ENCODE results near the gene GCSH.

Gene GCSH

DNA sequence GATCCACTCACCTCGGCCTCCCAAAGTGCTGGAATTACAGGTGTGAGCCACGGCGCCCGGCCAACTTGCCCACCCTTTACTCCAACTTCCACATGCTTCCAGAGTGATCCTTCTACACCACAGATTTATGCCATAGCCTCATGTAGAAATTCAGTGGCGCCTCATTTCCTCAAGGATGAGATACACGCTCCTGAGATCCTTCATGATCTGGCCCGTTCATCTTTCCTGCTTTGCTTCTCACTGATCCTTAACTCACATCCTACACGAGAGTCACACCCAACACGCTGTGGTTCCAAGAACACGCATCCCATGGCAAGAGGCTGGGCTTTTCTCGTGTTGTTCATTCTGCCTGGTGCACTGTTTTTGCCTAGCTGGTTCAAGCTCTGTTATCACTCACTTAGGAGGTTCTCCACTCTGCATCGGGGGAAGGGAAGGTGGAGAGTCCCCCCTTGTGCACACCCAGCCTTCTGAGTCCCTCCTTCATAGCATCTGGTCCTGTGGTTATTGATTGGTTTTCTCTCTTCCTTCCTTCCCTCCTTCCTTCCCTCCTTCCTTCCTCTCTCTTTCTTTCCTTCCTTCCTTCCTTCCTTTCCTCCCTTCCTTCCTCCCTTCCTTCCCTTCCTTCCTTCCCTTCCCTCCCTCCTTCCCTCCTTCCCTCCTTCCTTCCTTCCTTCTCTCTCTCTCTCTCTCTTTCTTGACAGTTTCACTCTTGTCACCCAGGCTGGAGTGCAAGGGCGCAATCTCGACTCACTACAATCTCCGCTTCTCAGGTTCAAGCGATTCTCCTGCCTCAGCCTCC, 32.7 kb upstream of the GCSH start:
- 93% methylated on average over 16 of the region's 16 CpGs for WGBS
- Histone ChIP-seq H2BK15ac (ENCODE audit: low read depth, poor library complexity, severe bottlenecking) (no peak overlapping the region), H2AK5ac (ENCODE audit: low read length, severe bottlenecking) (no peak overlapping the region)

DNA sequence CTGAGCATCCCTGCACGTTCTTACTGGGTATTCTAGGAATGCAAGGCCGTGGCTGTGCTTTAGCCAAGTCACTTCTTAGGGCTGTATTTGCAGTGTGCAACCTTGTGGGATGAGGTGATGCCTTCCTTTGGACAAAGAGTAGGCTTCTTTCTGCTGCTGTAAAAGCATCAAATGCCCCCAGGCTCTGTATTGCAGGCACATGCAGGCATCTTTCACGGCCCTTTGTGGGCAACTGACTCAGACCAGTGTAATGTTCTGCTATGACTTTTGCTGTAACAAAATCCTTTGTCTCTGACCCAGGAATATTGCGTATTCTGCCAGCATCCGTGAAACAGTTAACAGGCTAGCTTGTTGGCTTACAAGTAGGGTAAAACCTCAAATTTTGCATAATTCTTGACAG, 30.9 kb upstream of the GCSH start:
- Histone ChIP-seq H3K9me3 (ENCODE audit: control insufficient read depth, low read length) (no peaks in the 10 kb centered on the region), H3K4me1 (ENCODE audit: control insufficient read depth, insufficient read depth, low read depth, low read length) (no peaks in the 10 kb centered on the region), H2AK5ac (ENCODE audit: low read length, severe bottlenecking) (no peak overlapping the region), H2BK12ac (ENCODE audit: low read length in 2 of 2) (no peak overlapping the region), H3K4me3 (ENCODE audit: insufficient read depth in 1 of 2, low read depth in 1 of 2, low read length in 2 of 2) (no peak overlapping the region), H3K36me3 (ENCODE audit: control insufficient read depth in 1 of 2, insufficient read depth in 2 of 2, low read depth in 1 of 2, low read length in 2 of 2) (no peaks in the 10 kb centered on the region), H3K14ac (ENCODE audit: low read length in 2 of 2) (no peak overlapping the region), H3K9ac (ENCODE audit: low read length) (no peak overlapping the region), H2AFZ (ENCODE audit: low read depth, low read length) (no peak overlapping the region), H2BK120ac (ENCODE audit: low read depth, low read length) (no peak overlapping the region), H3K27ac (ENCODE audit: low read length, poor library complexity, severe bottlenecking) (no peak overlapping the region), H3K4me2 (ENCODE audit: low read length, poor library complexity, severe bottlenecking) (no peak overlapping the region), H3K4ac (ENCODE audit: low read depth in 1 of 2, low read length in 2 of 2) (no peak overlapping the region), H2BK5ac (ENCODE audit: low read depth, low read length, poor library complexity, severe bottlenecking) (no peak overlapping the region), H4K91ac (ENCODE audit: low read length) (no peak overlapping the region), H3K79me1 (replicated peaks; ENCODE audit: low read length, poor library complexity, severe bottlenecking) (no peaks in the 10 kb centered on the region), H3K18ac (ENCODE audit: low read depth in 1 of 2, low read length in 2 of 2) (no peak overlapping the region), H4K8ac (ENCODE audit: low read length) (no peak overlapping the region), H3K27me3 (ENCODE audit: control insufficient read depth in 1 of 2, insufficient read depth in 1 of 2, low read length in 2 of 2) (no peaks in the 10 kb centered on the region), H2BK15ac (ENCODE audit: low read depth, poor library complexity, severe bottlenecking) (no peak overlapping the region), H3K23ac (ENCODE audit: low read length in 2 of 2) (no peak overlapping the region)
- DNase-seq = peak; percentile 17
- 55% methylated on average over 4 of the region's 5 CpGs for WGBS

More for the DNA sequence above, 32.7 kb upstream of the GCSH start:
- no peak overlapping the region for H2AFZ ChIP-seq (ENCODE audit: low read depth, low read length)
- H3K4ac ChIP-seq (ENCODE audit: low read depth in 1 of 2, low read length in 2 of 2) = no peak overlapping the region
- no peak overlapping the region for H3K9ac ChIP-seq (ENCODE audit: low read length)
- no peaks in the 10 kb centered on the region for H3K27me3 ChIP-seq (ENCODE audit: control insufficient read depth in 1 of 2, insufficient read depth in 1 of 2, low read length in 2 of 2)
- H3K36me3 ChIP-seq (ENCODE audit: control insufficient read depth in 1 of 2, insufficient read depth in 2 of 2, low read depth in 1 of 2, low read length in 2 of 2) = no peaks in the 10 kb centered on the region
- no peak overlapping the region for H2BK120ac ChIP-seq (ENCODE audit: low read depth, low read length)
- no peaks in the 10 kb centered on the region for H3K79me1 ChIP-seq (replicated peaks; ENCODE audit: low read length, poor library complexity, severe bottlenecking)
- H4K8ac ChIP-seq (ENCODE audit: low read length) = no peak overlapping the region
- H3K18ac ChIP-seq (ENCODE audit: low read depth in 1 of 2, low read length in 2 of 2) = no peak overlapping the region
- DNase-seq = no peak
- H2BK5ac ChIP-seq (ENCODE audit: low read depth, low read length, poor library complexity, severe bottlenecking) = no peak overlapping the region
- no peaks in the 10 kb centered on the region for H3K9me3 ChIP-seq (ENCODE audit: control insufficient read depth, low read length)
- no peak overlapping the region for H3K4me2 ChIP-seq (ENCODE audit: low read length, poor library complexity, severe bottlenecking)
- no peaks in the 10 kb centered on the region for H3K4me1 ChIP-seq (ENCODE audit: control insufficient read depth, insufficient read depth, low read depth, low read length)
- no peak overlapping the region for H3K27ac ChIP-seq (ENCODE audit: low read length, poor library complexity, severe bottlenecking)
- H3K4me3 ChIP-seq (ENCODE audit: insufficient read depth in 1 of 2, low read depth in 1 of 2, low read length in 2 of 2) = no peak overlapping the region
- H4K91ac ChIP-seq (ENCODE audit: low read length) = no peak overlapping the region
- H3K23ac ChIP-seq (ENCODE audit: low read length in 2 of 2) = no peak overlapping the region
- no peak overlapping the region for H3K14ac ChIP-seq (ENCODE audit: low read length in 2 of 2)
- H2BK12ac ChIP-seq (ENCODE audit: low read length in 2 of 2) = no peak overlapping the region

DNA sequence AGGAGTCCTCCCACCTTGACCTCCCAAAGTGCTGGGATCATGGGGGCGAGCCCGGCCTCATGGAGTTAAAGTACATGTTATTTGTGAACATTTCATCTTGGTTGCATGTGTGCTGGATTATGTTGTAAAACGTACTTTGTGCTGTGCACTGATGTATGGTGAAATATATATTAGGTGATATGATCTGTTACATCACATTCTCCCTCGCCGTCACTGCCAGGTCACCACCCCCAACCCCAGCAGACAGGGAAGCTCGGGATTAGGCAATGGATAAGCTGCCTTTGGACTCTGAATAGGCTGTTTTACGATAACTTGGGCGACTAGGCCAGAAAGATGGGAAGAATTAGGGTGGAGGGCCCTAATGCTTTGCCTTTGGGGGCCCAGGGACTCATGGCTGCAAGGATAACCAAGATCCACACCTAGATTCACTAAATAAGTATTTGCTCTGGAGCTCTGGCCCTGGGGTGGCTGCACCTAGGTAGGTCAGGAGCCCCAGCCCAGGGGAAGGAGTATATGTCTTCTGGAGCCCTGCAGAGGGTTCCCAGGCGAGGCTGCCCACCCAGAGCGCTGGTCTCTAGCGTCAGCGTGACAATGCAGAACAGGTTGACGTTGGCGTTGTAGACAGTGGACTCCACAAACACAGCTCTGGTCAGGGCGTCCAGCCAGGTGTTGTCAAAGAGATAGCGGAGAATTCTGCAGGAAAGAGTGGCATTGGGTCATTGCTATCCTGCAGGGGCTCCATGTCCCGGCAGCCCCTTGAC, 27.1 kb upstream of the GCSH start:
- H3K23ac ChIP-seq (ENCODE audit: low read length in 2 of 2) = no peak overlapping the region
- H2AK5ac ChIP-seq (ENCODE audit: low read length, severe bottlenecking) = no peak overlapping the region
- H2BK12ac ChIP-seq (ENCODE audit: low read length in 2 of 2) = no peak overlapping the region
- H2BK5ac ChIP-seq (ENCODE audit: low read depth, low read length, poor library complexity, severe bottlenecking) = no peak overlapping the region
- no peak overlapping the region for H3K9ac ChIP-seq (ENCODE audit: low read length)
- H3K27me3 ChIP-seq (ENCODE audit: control insufficient read depth in 1 of 2, insufficient read depth in 1 of 2, low read length in 2 of 2) = no peaks in the 10 kb centered on the region
- H3K4me3 ChIP-seq (ENCODE audit: insufficient read depth in 1 of 2, low read depth in 1 of 2, low read length in 2 of 2) = no peak overlapping the region
- H3K9me3 ChIP-seq (ENCODE audit: control insufficient read depth, low read length) = no peaks in the 10 kb centered on the region
- H3K18ac ChIP-seq (ENCODE audit: low read depth in 1 of 2, low read length in 2 of 2) = no peak overlapping the region
- H3K4me2 ChIP-seq (ENCODE audit: low read length, poor library complexity, severe bottlenecking) = no peak overlapping the region
- H3K4me1 ChIP-seq (ENCODE audit: control insufficient read depth, insufficient read depth, low read depth, low read length) = peaks cover 2% of the 10 kb centered on the region
- no peak overlapping the region for H2BK15ac ChIP-seq (ENCODE audit: low read depth, poor library complexity, severe bottlenecking)
- DNase-seq = no peak
- no peak overlapping the region for H3K14ac ChIP-seq (ENCODE audit: low read length in 2 of 2)
- no peak overlapping the region for H3K4ac ChIP-seq (ENCODE audit: low read depth in 1 of 2, low read length in 2 of 2)
- no peak overlapping the region for H2AFZ ChIP-seq (ENCODE audit: low read depth, low read length)
- H3K27ac ChIP-seq (ENCODE audit: low read length, poor library complexity, severe bottlenecking) = no peak overlapping the region
- 90% methylated on average over 16 of the region's 17 CpGs for WGBS
- no peak overlapping the region for H4K91ac ChIP-seq (ENCODE audit: low read length)
- no peak overlapping the region for H4K8ac ChIP-seq (ENCODE audit: low read length)
- H3K36me3 ChIP-seq (ENCODE audit: control insufficient read depth in 1 of 2, insufficient read depth in 2 of 2, low read depth in 1 of 2, low read length in 2 of 2) = no peaks in the 10 kb centered on the region
- H3K79me1 ChIP-seq (replicated peaks; ENCODE audit: low read length, poor library complexity, severe bottlenecking) = no peaks in the 10 kb centered on the region
- H2BK120ac ChIP-seq (ENCODE audit: low read depth, low read length) = no peak overlapping the region

DNA sequence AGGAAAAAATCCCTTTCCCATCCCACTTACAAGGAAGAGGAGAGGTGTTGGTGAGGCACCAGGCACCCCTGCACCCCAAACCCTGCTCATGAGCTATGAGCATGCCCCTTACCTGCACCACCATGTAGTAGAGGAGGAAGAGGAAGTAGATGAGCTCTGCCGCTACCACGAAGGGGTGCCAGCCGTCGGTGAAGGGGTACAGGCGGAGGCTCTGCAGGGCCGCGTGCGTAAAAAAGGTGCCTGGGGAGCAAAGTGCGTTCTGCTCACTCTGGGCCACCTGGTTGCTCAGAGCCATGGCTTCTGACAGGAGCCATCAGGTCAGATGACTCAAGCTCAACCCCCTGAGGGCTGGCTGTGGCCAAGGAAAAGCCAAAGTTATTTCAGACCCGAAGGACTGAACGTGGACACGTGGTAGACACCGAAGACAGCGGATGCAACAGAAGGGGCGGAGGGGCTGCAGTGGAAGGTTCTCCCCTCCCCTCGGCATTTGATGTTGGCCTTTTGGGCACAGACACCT, 25.3 kb upstream of the GCSH start:
- no peaks in the 10 kb centered on the region for H3K27me3 ChIP-seq (ENCODE audit: control insufficient read depth in 1 of 2, insufficient read depth in 1 of 2, low read length in 2 of 2)
- H3K4me1 ChIP-seq (ENCODE audit: control insufficient read depth, insufficient read depth, low read depth, low read length) = peaks cover 2% of the 10 kb centered on the region
- no peak overlapping the region for H2AK5ac ChIP-seq (ENCODE audit: low read length, severe bottlenecking)
- H3K9ac ChIP-seq (ENCODE audit: low read length) = no peak overlapping the region
- H3K4ac ChIP-seq (ENCODE audit: low read depth in 1 of 2, low read length in 2 of 2) = no peak overlapping the region
- no peak overlapping the region for H3K4me2 ChIP-seq (ENCODE audit: low read length, poor library complexity, severe bottlenecking)
- no peak overlapping the region for H3K4me3 ChIP-seq (ENCODE audit: insufficient read depth in 1 of 2, low read depth in 1 of 2, low read length in 2 of 2)
- no peak overlapping the region for H2AFZ ChIP-seq (ENCODE audit: low read depth, low read length)
- H4K8ac ChIP-seq (ENCODE audit: low read length) = no peak overlapping the region
- 91% methylated on average over 16 of the region's 16 CpGs for WGBS
- H3K27ac ChIP-seq (ENCODE audit: low read length, poor library complexity, severe bottlenecking) = no peak overlapping the region
- H3K14ac ChIP-seq (ENCODE audit: low read length in 2 of 2) = no peak overlapping the region
- no peaks in the 10 kb centered on the region for H3K36me3 ChIP-seq (ENCODE audit: control insufficient read depth in 1 of 2, insufficient read depth in 2 of 2, low read depth in 1 of 2, low read length in 2 of 2)
- H2BK120ac ChIP-seq (ENCODE audit: low read depth, low read length) = no peak overlapping the region
- H3K23ac ChIP-seq (ENCODE audit: low read length in 2 of 2) = no peak overlapping the region
- no peak overlapping the region for H2BK5ac ChIP-seq (ENCODE audit: low read depth, low read length, poor library complexity, severe bottlenecking)
- no peaks in the 10 kb centered on the region for H3K9me3 ChIP-seq (ENCODE audit: control insufficient read depth, low read length)
- H2BK15ac ChIP-seq (ENCODE audit: low read depth, poor library complexity, severe bottlenecking) = no peak overlapping the region
- H3K18ac ChIP-seq (ENCODE audit: low read depth in 1 of 2, low read length in 2 of 2) = no peak overlapping the region
- no peak for DNase-seq
- no peak overlapping the region for H2BK12ac ChIP-seq (ENCODE audit: low read length in 2 of 2)
- no peak overlapping the region for H4K91ac ChIP-seq (ENCODE audit: low read length)
- no peaks in the 10 kb centered on the region for H3K79me1 ChIP-seq (replicated peaks; ENCODE audit: low read length, poor library complexity, severe bottlenecking)
